ENCODE results near the gene ARHGAP22. TPM values are rescaled to one million over a fixed set of nuclear protein-coding genes. Genes with fewer than 3 reads are reported as not detected.
A peak's percentile ranks its signal among the peaks of the same experiment; 100 is the strongest.

The ARHGAP22 gene
- total and polyA plus RNA-seq, 2 experiments from 2014 or later: 3.2 to 7.8 TPM

GRCh38 chr10:48640326-48640725, 35.5 kb upstream of the ARHGAP22 start:
- Histone ChIP-seq H3K27ac (no peak overlapping the region), H3K27me3 (no peaks in the 10 kb centered on the region), H3K4me3 (no peak overlapping the region), H3K4me1 (ENCODE audit: low read depth) (no peaks in the 10 kb centered on the region), H3K9me3 (ENCODE audit: low read depth) (no peaks in the 10 kb centered on the region), H3K36me3 (no peaks in the 10 kb centered on the region)
- DNase-seq (ENCODE audit: low read depth in 1 of 2, low spot score in 1 of 2): no peak
- TF ChIP-seq CTCF (IDR thresholded peaks at IDR 0.05; ENCODE audit: low read depth, low read length): no peak

GRCh38 chr10:48639632-48640031, 34.8 kb upstream of the ARHGAP22 start:
- TF ChIP-seq CTCF (IDR thresholded peaks at IDR 0.05; ENCODE audit: low read depth, low read length): no peak
- DNase-seq (ENCODE audit: low read depth in 1 of 2, low spot score in 1 of 2): peak in 1 of 2 donors; percentile 25
- Histone ChIP-seq H3K27ac (no peak overlapping the region), H3K27me3 (no peaks in the 10 kb centered on the region), H3K4me1 (ENCODE audit: low read depth) (no peaks in the 10 kb centered on the region), H3K36me3 (no peaks in the 10 kb centered on the region), H3K4me3 (no peak overlapping the region), H3K9me3 (ENCODE audit: low read depth) (no peaks in the 10 kb centered on the region)

GRCh38 chr10:48638739-48639527, 34.1 kb upstream of the ARHGAP22 start:
- H3K27me3 ChIP-seq: no peaks in the 10 kb centered on the region
- DNase-seq (ENCODE audit: low read depth in 1 of 2, low spot score in 1 of 2): no peak
- TF ChIP-seq CTCF (IDR thresholded peaks at IDR 0.05; ENCODE audit: low read depth, low read length): no peak
- H3K27ac ChIP-seq: no peak overlapping the region
- no peaks in the 10 kb centered on the region for H3K36me3 ChIP-seq
- no peak overlapping the region for H3K4me3 ChIP-seq
- no peaks in the 10 kb centered on the region for H3K9me3 ChIP-seq (ENCODE audit: low read depth)
- H3K4me1 ChIP-seq (ENCODE audit: low read depth): no peaks in the 10 kb centered on the region

- H3K27ac ChIP-seq: no peak overlapping the region
- H3K9me3 ChIP-seq (ENCODE audit: low read depth): no peaks in the 10 kb centered on the region
- no peaks in the 10 kb centered on the region for H3K36me3 ChIP-seq
- no peak for DNase-seq (ENCODE audit: low read depth in 1 of 2, low spot score in 1 of 2)
- TF ChIP-seq CTCF (IDR thresholded peaks at IDR 0.05; ENCODE audit: low read depth, low read length): no peak
- no peaks in the 10 kb centered on the region for H3K27me3 ChIP-seq
- no peak overlapping the region for H3K4me3 ChIP-seq
- no peaks in the 10 kb centered on the region for H3K4me1 ChIP-seq (ENCODE audit: low read depth)
Measured at GRCh38 chr10:48638158-48638557, 33.3 kb upstream of the ARHGAP22 start.

GRCh38 chr10:48636901-48637300, 32.0 kb upstream of the ARHGAP22 start:
- no peak for TF ChIP-seq CTCF (IDR thresholded peaks at IDR 0.05; ENCODE audit: low read depth, low read length)
- H3K27me3 ChIP-seq: peaks cover 4% of the 10 kb centered on the region
- H3K4me3 ChIP-seq: no peak overlapping the region
- no peak overlapping the region for H3K27ac ChIP-seq
- no peaks in the 10 kb centered on the region for H3K4me1 ChIP-seq (ENCODE audit: low read depth)
- H3K36me3 ChIP-seq: no peaks in the 10 kb centered on the region
- H3K9me3 ChIP-seq (ENCODE audit: low read depth): no peaks in the 10 kb centered on the region
- DNase-seq (ENCODE audit: low read depth in 1 of 2, low spot score in 1 of 2): no peak
